GM19238 (cell line): ENCODE data around the gene DHRS13.
"Not testable (repeated sequence)": the region's sequence is repeated elsewhere in the genome, so short reads cannot be mapped to it uniquely, and the experiment has no call there.

Experiments used
- DNase-seq: peaks from one replicate; pipeline ENCODE4 v3.0.0; 2011; ENCODE audit warnings: low spot score; ENCODE audit not compliant: insufficient read length

The DHRS13 gene

GRCh38 chr17:28903546-28903841 is 615 bp upstream of the DHRS13 start:
- DNase-seq = not testable (repeated sequence)

- peak; percentile 41 for DNase-seq
These were observed 737 bp downstream of the DHRS13 start for GRCh38 chr17:28901866-28902818.

- no peak for DNase-seq
These were observed 1.7 kb downstream of the DHRS13 start for GRCh38 chr17:28900986-28901726.

GRCh38 chr17:28899212-28899815 is 3.6 kb downstream of the DHRS13 start:
- DNase-seq = no peak

- no peak for DNase-seq
These were observed 4.3 kb downstream of the DHRS13 start for GRCh38 chr17:28898527-28898955.

- no peak for DNase-seq
These were observed 4.9 kb downstream of the DHRS13 start for GRCh38 chr17:28897769-28898526.

- no peak for DNase-seq
These were observed 5.8 kb downstream of the DHRS13 start, which contains the start of gene FLOT2 for GRCh38 chr17:28896884-28897768. Gene FLOT2 (minus strand): TSS chr17:28897733. CDS start chr17:28897574, 159 bp downstream.

- no peak for DNase-seq
These were observed 6.4 kb downstream of the DHRS13 start for GRCh38 chr17:28896491-28896883.

GRCh38 chr17:28895794-28896447 is 7.0 kb downstream of the DHRS13 start:
- no peak for DNase-seq

GRCh38 chr17:28893248-28894183 is 9.4 kb downstream of the DHRS13 start:
- not testable (repeated sequence) for DNase-seq

GRCh38 chr17:28892024-28892423 is 10.9 kb downstream of the DHRS13 start:
- DNase-seq = peak; percentile 55

GRCh38 chr17:28891201-28891600 is 11.7 kb downstream of the DHRS13 start:
- DNase-seq = no peak

- no peak for DNase-seq
These were observed 12.9 kb downstream of the DHRS13 start for GRCh38 chr17:28889996-28890395.

GRCh38 chr17:28888832-28889231 is 14.0 kb downstream of the DHRS13 start:
- DNase-seq = no peak

GRCh38 chr17:28887871-28888471 is 14.9 kb downstream of the DHRS13 start:
- DNase-seq = no peak

- no peak for DNase-seq
These were observed 16.9 kb downstream of the DHRS13 start for GRCh38 chr17:28885951-28886350.

GRCh38 chr17:28885363-28885762 is 17.5 kb downstream of the DHRS13 start:
- DNase-seq = no peak
